COLO829 (cell line): ENCODE results near the gene OR2J3.
"Not testable (repeated sequence)": the region's sequence is repeated elsewhere in the genome, so short reads cannot be mapped to it uniquely, and the experiment has no call there.

ENCODE experiments used
- DNase-seq: peaks from one replicate; pipeline ENCODE4 v3.0.0; 2012; ENCODE audit warnings: low spot score

Gene OR2J3

GRCh38 chr6:29107758-29108157 is at the start of gene OR2J3:
TSS of gene OR2J3 (plus strand) at chr6:29108058. CDS start at chr6:29111891, 3,833 bp downstream.
- DNase-seq, result no peak

DNA sequence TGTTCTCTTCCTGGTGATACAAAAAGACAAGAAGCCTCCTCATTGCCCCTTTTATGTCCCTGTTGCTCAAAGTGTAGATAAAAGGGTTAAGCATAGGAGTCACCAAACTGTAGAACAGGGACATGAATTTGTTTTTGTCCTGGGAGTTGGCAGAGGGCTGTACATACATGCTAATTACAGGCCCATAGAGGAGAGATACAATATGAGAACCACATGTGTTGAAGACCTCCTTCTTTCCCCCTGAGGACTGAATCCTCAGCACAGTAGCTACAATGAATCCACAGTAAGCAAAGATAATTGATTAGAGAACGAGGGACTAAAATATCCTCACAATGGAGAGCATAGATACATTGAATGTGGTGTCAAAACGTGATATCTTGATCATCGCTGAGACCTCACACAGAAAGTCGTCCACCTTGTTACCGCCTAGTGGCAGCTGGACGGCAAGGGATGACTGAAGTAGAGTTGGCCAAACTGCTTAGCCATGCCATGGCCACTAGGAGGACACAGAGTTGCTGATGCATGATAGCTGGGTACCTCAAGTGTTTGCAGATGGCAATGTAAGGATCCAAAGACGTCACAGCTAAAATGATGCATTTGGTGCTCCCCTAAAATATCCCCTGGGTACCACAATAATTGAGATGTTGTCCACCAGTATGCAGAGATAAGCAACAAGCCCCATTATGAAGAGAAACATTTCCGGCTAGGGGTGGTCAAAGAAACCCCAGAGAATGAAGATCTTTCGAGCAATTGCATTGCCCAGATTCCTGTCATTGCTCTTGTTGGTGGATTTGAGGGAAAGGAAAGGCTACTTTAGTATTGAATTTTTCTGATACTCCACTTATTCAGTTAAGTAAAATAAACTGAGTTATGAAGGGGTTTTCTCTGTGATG is 35.8 kb upstream of the OR2J3 start:
- peak; percentile 53 for DNase-seq

DNA sequence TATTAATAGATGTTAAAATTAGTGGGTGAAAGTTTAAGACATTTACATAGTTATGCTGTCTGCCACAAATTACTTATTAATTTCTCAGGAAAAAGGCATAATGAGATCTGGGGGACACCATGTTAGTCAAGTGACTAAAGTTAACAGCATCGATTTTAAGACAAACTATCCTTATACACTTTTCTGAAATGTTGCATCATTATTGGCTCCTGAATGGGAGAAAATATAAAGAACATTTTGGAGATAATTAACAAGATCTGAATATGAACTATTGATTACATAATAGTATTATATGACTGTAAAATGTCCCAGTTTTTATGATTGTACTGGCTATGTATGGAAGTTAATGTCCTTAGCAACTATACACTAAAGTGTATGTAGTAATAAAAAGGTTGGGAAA is 28.7 kb upstream of the OR2J3 start:
- DNase-seq, result no peak

- DNase-seq, result no peak
Measured at GRCh38 chr6:29081312-29081711, 26.5 kb upstream of the OR2J3 start.

- DNase-seq, result no peak
Measured at GRCh38 chr6:29082457-29082856, 25.4 kb upstream of the OR2J3 start.

- no peak for DNase-seq
Measured at GRCh38 chr6:29087213-29087612, 20.6 kb upstream of the OR2J3 start, which contains the start of gene OR2B3. TSS of gene OR2B3 (minus strand) at chr6:29087313. CDS start at chr6:29087248, 65 bp downstream.

DNA sequence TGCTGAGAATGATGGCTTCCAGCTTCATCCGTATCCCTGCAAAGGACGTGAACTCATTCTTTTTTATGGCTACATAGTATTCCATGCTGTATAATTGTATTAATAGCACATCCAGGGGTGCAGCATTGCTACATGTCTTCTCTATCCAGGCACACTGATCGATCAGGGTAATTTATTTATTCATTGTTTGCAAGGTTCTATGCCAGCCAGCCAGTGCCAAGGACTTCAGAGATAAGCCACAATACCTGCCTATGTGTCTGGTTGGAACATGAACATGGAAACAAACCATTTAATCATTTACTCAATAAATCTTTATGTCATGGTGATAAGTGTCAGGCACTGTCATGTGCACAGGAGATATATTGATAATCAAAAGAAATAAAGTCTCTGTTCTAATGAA is 14.9 kb upstream of the OR2J3 start:
- no peak for DNase-seq

DNA sequence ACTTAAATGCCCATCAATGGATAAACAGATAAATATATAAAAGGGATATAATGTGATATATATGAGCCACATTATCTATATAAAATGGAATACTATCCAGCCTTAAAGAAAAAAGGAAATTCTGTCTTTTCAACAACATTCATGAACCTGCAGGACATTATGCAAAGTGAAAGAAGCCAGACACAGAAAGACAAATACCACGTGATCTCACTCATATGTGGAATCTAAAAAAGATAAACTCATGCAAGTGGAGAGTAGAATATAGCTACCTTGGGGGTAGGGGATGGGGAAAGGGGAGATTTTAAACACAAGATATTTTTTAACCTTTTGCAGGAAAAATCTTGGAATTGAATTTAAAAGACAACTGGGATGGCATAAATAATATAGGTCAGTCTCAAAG is 10.1 kb upstream of the OR2J3 start:
- no peak for DNase-seq

GRCh38 chr6:29099190-29099589 is 8.7 kb upstream of the OR2J3 start, which contains the start of gene OR2J1:
TSS of gene OR2J1 (plus strand) at chr6:29099490. CDS start at chr6:29100943, 1,453 bp downstream.
- no peak for DNase-seq

DNA sequence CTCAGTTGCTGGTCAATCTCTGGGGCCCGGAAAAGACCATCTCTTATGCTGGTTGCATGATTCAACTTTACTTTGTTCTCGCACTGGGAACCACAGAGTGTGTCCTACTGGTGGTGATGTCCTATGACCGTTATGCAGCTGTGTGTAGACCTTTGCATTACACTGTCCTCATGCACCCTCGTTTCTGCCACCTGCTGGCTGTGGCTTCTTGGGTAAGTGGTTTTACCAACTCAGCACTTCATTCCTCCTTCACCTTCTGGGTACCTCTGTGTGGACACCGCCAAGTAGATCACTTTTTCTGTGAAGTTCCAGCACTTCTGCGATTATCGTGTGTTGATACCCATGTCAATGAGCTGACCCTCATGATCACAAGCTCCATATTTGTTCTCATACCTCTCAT is 4.3 kb downstream of the OR2J3 start:
- DNase-seq, result no peak

DNA sequence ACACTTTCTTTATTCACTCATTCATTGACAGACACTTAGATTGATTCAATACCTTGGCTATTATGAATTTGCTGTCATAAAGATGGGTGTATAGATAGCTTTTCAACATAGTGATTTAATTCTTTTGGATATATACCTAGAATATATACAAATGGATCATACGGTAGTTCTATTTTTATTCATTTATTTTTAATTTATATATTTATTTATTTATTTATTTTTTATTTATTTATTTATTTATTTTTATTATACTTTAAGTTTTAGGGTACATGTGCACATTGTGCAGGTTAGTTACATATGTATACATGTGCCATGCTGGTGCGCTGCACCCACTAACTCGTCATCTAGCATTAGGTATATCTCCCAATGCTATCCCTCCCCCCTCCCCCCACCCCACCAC is 7.1 kb downstream of the OR2J3 start:
- DNase-seq, result not testable (repeated sequence)

DNA sequence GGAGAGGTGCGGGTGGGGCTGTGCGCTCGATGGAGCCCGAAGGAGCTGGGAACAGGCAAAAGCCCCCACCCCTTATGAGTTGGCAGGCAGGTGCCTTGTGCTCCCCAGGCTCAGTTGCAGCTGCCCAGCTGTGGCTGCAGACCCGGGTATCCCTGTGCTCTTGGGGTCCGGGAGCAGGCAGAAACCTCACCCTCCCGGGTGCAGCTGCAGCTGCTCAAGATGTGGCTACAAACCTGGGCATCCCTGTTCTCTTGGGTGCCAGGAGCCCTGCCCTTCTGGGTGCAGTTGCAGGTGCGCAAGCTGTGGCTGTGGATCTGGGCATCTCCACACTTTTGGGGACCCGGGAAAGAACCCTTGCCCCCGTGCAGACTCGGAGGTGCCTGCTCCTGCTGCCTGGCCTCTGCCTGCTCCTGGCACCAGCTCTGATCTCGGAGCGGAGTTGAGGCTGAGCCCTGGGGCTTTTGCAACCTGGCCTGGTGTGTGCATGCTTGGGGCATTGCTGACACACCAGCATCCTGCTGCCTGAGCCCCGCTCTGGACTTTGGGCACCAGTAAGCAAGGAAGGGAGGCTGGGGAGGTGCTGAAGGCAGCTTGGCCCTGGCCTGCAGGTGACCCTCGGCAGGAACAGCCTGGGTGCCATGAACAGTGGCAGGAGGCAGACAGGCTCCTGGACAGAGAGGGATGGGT is 21.6 kb downstream of the OR2J3 start:
- DNase-seq, result no peak

DNA sequence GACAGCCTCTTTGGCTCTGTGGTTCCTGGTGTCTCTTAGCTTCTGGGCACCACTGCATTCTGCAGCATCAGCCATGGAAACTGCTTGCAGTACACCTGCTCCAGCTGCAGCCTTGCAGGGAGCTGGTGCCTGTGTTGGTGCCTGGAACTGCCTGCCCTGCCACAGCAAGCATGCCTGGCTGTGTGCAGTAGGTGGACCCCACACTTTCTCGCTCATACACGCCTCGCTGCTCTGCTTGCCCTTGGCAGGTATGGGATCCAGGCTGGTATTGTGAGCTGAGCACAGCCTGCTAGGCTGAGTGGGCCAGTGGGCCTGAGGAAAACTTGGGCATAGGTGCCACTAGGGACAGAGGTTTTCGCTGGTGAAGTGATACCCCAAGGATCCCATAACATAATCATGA is 22.8 kb downstream of the OR2J3 start:
- DNase-seq, result no peak

- DNase-seq, result no peak
Measured at GRCh38 chr6:29131691-29132090, 23.8 kb downstream of the OR2J3 start.

GRCh38 chr6:29137724-29138123 is 29.9 kb downstream of the OR2J3 start:
- DNase-seq, result no peak

- no peak for DNase-seq
Measured at GRCh38 chr6:29141606-29142005, 33.7 kb downstream of the OR2J3 start.

DNA sequence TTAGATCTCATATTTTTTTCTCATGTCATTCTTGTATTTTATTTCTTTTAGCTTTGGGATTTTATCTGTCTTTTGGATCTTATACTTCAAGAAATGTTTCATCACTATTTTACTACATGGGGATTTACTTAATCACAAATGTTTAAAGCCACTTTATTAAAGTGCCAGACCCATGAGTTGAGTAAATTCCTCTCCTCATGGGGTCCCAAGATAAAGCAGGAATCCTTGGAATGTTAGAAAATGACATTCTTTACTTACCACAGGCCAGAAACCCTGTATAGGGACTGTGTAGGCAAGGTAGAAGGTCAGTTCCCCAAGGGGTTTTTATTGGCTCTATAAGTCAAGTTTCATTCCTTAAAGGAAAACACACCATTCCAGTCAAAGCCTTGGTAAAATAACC is 34.5 kb downstream of the OR2J3 start:
- no peak for DNase-seq

DNA sequence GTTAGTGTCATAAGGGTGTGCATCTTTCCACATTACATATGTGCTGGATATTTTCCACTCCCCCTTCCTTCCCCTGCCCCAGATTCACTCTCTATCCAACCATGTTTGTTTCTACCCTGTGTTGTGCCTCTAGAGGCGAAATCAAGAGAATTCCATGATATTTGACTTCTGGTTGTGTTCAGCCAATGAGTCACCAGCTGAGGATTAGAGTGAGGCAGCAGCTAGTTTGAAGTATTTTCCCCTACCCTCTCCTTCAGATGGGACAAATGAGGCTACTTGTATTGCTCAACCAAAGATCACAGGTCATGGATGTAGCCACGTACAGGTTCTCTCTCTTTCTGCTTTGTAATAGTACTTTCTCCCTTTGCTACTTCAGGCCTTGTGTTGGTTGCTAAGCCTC is 38.3 kb downstream of the OR2J3 start:
- DNase-seq, result no peak

DNA sequence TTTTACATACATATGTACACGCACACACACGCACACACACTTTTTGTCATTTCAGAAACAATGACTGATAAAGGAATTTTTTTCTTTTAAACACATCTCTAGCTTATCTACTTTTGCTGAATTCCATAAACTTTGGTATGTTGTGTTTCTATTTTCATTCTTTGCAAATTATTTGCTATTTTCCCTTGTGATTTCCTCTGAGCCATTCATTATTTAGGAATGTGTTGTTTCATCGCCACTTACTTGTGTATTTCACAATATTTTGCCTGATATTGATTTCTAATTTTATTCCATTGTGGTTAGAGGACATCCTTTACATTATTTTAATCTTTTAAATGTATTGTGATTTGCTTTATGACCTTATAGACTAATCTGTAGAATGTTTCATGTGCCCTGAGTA is 39.2 kb downstream of the OR2J3 start:
- no peak for DNase-seq

DNA sequence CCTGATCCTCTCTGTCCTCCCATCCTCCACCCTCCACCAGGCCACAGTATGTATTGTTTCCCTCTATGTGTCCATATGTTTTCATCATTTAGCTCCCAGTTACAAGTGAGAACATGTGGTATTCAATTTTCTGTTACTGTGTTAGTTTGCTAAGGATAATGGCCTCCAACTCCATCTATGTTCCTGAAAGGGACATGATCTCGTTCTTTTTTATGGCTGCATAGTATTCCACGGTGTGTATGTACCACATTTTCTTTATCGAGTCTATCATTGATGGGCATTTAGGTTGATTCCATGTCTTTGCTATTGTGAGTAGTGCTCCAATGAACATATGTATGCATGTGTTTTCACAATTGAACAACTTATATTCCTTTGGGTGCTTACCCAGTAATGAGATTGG is 41.6 kb downstream of the OR2J3 start:
- DNase-seq, result not testable (repeated sequence)

GRCh38 chr6:29153083-29153482 is 45.2 kb downstream of the OR2J3 start:
- no peak for DNase-seq

DNA sequence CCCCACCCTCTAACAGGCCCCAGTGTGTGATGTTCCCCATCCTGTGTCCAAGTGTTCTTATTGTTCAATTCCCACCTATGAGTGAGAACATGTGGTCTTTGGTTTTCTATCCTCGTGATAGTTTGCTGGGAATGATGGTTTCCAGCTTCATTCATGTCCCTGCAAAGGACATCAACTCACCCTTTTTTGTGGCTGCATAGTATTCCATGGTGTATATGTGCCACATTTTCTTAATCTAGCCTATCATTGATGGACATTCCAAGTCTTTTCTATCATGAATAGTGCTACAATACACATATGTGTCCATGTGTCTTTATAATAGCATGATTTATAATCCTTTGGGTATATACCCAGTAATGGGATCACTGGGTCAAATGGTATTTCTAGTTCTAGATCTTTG is 47.3 kb downstream of the OR2J3 start:
- not testable (repeated sequence) for DNase-seq

GRCh38 chr6:29159922-29160321 is 52.1 kb downstream of the OR2J3 start:
- DNase-seq, result not testable (repeated sequence)
